GM21423 (cell line): ENCODE measurements around the gene C1QTNF3.

ENCODE experiments used
- ATAC-seq: cut with Tn5 transposase; IDR thresholded peaks from one replicate; pipeline ENCODE4 v1.9.1; 2021; ENCODE audit warnings: mild to moderate bottlenecking, moderate library complexity; ENCODE audit not compliant: unreplicated experiment

C1QTNF3 gene

GRCh38 chr5:34002629-34003328 is 40.2 kb downstream of the C1QTNF3 start:
- ATAC-seq, result no peak

- ATAC-seq, result no peak
Observed at GRCh38 chr5:34001241-34001841, 41.7 kb downstream of the C1QTNF3 start.

- no peak for ATAC-seq
Observed at GRCh38 chr5:33999978-34000377, 43.0 kb downstream of the C1QTNF3 start.

GRCh38 chr5:33997331-33997983 is 45.6 kb downstream of the C1QTNF3 start:
- ATAC-seq, result peak; percentile 71

- no peak for ATAC-seq
Observed at GRCh38 chr5:33995865-33996264, 47.1 kb downstream of the C1QTNF3 start.

- ATAC-seq, result no peak
Observed at GRCh38 chr5:33994845-33995244, 48.2 kb downstream of the C1QTNF3 start.

- no peak for ATAC-seq
Observed at GRCh38 chr5:33992864-33993263, 50.1 kb downstream of the C1QTNF3 start.

- no peak for ATAC-seq
Observed at GRCh38 chr5:33985447-33985846, 57.6 kb downstream of the C1QTNF3 start.

- ATAC-seq, result no peak
Observed at GRCh38 chr5:33984671-33985124, 58.3 kb downstream of the C1QTNF3 start, which contains the start of gene SLC45A2. SLC45A2 (minus strand) TSS chr5:33984693; CDS start chr5:33984583, 110 bp downstream.

- no peak for ATAC-seq
Observed at GRCh38 chr5:33984178-33984577, 58.8 kb downstream of the C1QTNF3 start.

GRCh38 chr5:33981408-33982162 is 61.4 kb downstream of the C1QTNF3 start:
- ATAC-seq, result no peak

GRCh38 chr5:33980030-33980429 is 63.0 kb downstream of the C1QTNF3 start:
- no peak for ATAC-seq

- ATAC-seq, result no peak
Observed at GRCh38 chr5:33978306-33978705, 64.7 kb downstream of the C1QTNF3 start.

- ATAC-seq, result no peak
Observed at GRCh38 chr5:33976307-33976706, 66.7 kb downstream of the C1QTNF3 start.

- no peak for ATAC-seq
Observed at GRCh38 chr5:33975852-33976251, 67.2 kb downstream of the C1QTNF3 start.

GRCh38 chr5:33973271-33973670 is 69.7 kb downstream of the C1QTNF3 start:
- no peak for ATAC-seq

- ATAC-seq, result peak; percentile 65
Observed at GRCh38 chr5:33969572-33970452, 73.2 kb downstream of the C1QTNF3 start.

- ATAC-seq, result no peak
Observed at GRCh38 chr5:33968211-33969005, 74.6 kb downstream of the C1QTNF3 start.
